Vagina (tissue), 2 donors: Measurements from ENCODE around the gene SURF1.

Source experiments
- CTCF ChIP-seq, 3 experiments: fragments of 450-650 bp in 2 of 3; fragments of 200-600 bp in 1 of 3; sonication (generic) in 1 of 3; IDR thresholded peaks; one replicate each; pipeline ENCODE4 v1.5.1; 2017 to 2019; ENCODE audit warnings: antibody characterized with exemption in 3 of 3, mild to moderate bottlenecking in 2 of 3, moderate library complexity in 2 of 3
- POLR2AphosphoS5 ChIP-seq, 2 donors: sonication (generic); formaldehyde crosslinking; IDR thresholded peaks; one replicate each; pipeline ENCODE4 v1.9.0; 2017; ENCODE audit warnings: antibody characterized with exemption in 2 of 2, mild to moderate bottlenecking in 2 of 2, low read depth in 1 of 2; ENCODE audit not compliant: insufficient read depth in 1 of 2

GRCh38 chr9:133340916-133341315 lies 15.4 kb downstream of the SURF1 start:
- TF ChIP-seq CTCF (IDR thresholded peaks at IDR 0.05), result no peak
- TF ChIP-seq POLR2AphosphoS5 (IDR thresholded peaks at IDR 0.05; ENCODE audit: insufficient read depth in 1 of 2, low read depth in 1 of 2), result no peak
